ENCODE results near the gene GCNT2. TPM values are rescaled to one million over a fixed set of nuclear protein-coding genes. Genes with fewer than 3 reads are reported as not detected.
A peak's percentile ranks its signal among the peaks of the same experiment; 100 is the strongest.
"Not testable (repeated sequence)": the region's sequence is repeated elsewhere in the genome, so short reads cannot be mapped to it uniquely, and the experiment has no call there.

Gene GCNT2
- total RNA-seq, 1 donor from 2014 or later = 16.7 TPM

DNA sequence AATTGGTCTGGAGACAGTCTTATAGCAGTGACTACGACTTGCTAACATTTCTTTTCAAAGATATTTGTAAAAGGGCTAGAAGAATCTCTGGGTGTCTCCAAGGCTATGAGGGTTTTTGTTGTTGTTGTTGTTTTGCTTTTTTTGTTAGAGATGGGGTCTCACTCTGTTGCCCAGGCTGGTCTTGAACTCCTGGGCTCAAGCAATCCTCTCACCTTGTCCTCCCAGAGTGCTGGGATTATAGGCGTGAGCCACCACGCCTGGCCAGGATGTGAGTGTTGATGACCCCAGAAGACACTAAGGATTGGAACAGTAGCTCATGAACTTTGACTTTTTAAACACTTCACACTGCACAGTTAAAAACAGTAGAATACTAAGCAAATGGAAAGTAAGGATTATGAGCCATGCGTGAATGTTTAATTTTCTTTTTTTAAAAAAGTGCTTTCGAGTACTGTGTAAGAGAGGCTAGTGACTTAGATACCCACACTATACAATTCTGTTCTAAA lies 76.4 kb downstream of the GCNT2 start:
- TF ChIP-seq, protein P1, sequence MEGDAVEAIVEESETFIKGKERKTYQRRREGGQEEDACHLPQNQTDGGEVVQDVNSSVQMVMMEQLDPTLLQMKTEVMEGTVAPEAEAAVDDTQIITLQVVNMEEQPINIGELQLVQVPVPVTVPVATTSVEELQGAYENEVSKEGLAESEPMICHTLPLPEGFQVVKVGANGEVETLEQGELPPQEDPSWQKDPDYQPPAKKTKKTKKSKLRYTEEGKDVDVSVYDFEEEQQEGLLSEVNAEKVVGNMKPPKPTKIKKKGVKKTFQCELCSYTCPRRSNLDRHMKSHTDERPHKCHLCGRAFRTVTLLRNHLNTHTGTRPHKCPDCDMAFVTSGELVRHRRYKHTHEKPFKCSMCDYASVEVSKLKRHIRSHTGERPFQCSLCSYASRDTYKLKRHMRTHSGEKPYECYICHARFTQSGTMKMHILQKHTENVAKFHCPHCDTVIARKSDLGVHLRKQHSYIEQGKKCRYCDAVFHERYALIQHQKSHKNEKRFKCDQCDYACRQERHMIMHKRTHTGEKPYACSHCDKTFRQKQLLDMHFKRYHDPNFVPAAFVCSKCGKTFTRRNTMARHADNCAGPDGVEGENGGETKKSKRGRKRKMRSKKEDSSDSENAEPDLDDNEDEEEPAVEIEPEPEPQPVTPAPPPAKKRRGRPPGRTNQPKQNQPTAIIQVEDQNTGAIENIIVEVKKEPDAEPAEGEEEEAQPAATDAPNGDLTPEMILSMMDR (IDR thresholded peaks at IDR 0.05) = no peak
- Histone ChIP-seq H3K4me3 (no peak overlapping the region), H3K27me3 (no peaks in the 10 kb centered on the region), H3K27ac (no peak overlapping the region), H3K36me3 (no peaks in the 10 kb centered on the region), H3K4me1 (no peaks in the 10 kb centered on the region), H3K9me3 (no peaks in the 10 kb centered on the region)
- intact Hi-C loops (cut with DNase I) = no loop called here
- no peak for DNase-seq (ENCODE audit: low spot score in 2 of 2)

- intact Hi-C loops (cut with DNase I) = no loop called here
- no peaks in the 10 kb centered on the region for H3K9me3 ChIP-seq
- TF ChIP-seq, protein P1 (IDR thresholded peaks at IDR 0.05) = no peak
- DNase-seq (ENCODE audit: low spot score in 2 of 2) = no peak
- H3K4me3 ChIP-seq = no peak overlapping the region
- H3K36me3 ChIP-seq = no peaks in the 10 kb centered on the region
- no peak overlapping the region for H3K27ac ChIP-seq
- H3K27me3 ChIP-seq = no peaks in the 10 kb centered on the region
- no peaks in the 10 kb centered on the region for H3K4me1 ChIP-seq
Observed at GRCh38 chr6:10598084-10598960, 77.2 kb downstream of the GCNT2 start.

DNA sequence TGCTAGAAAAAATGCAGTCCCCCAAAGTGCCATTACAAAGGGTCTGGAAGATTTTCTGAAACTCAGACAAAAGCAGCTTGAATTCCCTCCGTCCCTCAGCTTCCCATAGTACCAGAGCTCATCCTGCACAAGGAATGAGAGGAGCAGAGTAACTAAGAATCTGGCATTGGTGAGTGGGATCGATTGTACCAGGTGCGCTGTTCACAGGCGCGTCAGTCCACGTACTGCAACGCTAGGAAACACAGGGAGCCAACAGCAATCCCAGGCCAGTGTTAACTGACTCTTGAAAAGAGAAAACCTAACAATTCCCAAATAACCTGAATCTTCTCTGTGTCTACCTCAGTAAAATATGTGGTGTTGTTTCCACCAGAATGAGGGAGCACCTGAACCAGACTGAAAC lies 77.9 kb downstream of the GCNT2 start:
- TF ChIP-seq, protein P1 (IDR thresholded peaks at IDR 0.05) = no peak
- Histone ChIP-seq H3K4me3 (no peak overlapping the region), H3K27me3 (no peaks in the 10 kb centered on the region), H3K36me3 (no peaks in the 10 kb centered on the region), H3K4me1 (no peaks in the 10 kb centered on the region), H3K27ac (no peak overlapping the region), H3K9me3 (no peaks in the 10 kb centered on the region)
- no peak for DNase-seq (ENCODE audit: low spot score in 2 of 2)
- intact Hi-C loops (cut with DNase I) = no loop called here

GRCh38 chr6:10600681-10601080 lies 79.5 kb downstream of the GCNT2 start:
- H3K4me3 ChIP-seq; H3K9me3 ChIP-seq; H3K4me1 ChIP-seq; H3K36me3 ChIP-seq; DNase-seq (ENCODE audit: low spot score in 2 of 2); H3K27me3 ChIP-seq; H3K27ac ChIP-seq; intact Hi-C loops (cut with DNase I): not testable (repeated sequence)

- DNase-seq (ENCODE audit: low spot score in 2 of 2) = no peak
- Histone ChIP-seq H3K9me3 (no peaks in the 10 kb centered on the region), H3K4me3 (no peak overlapping the region), H3K27ac (no peak overlapping the region), H3K36me3 (no peaks in the 10 kb centered on the region), H3K4me1 (no peaks in the 10 kb centered on the region), H3K27me3 (no peaks in the 10 kb centered on the region)
- TF ChIP-seq, protein P1 (IDR thresholded peaks at IDR 0.05) = no peak
- intact Hi-C loops (cut with DNase I) = no loop called here
Observed at GRCh38 chr6:10603219-10603618, 82.1 kb downstream of the GCNT2 start.

- Histone ChIP-seq H3K4me1 (peaks cover 0 to 9% of the 10 kb centered on the region in 2 donors), H3K27ac (peak overlapping the region; percentile 8 to 41)
- intact Hi-C loops (cut with DNase I) = loop anchor here (5.0 kb wide), 1 partner anchor 77 kb away; no protein-coding TSS in a partner anchor
Observed at GRCh38 chr6:10609038-10609437, 87.9 kb downstream of the GCNT2 start.

More at GRCh38 chr6:10609038-10609437, 87.9 kb downstream of the GCNT2 start:
- Histone ChIP-seq H3K4me3 (no peak overlapping the region), H3K27me3 (no peaks in the 10 kb centered on the region), H3K36me3 (no peaks in the 10 kb centered on the region), H3K9me3 (no peaks in the 10 kb centered on the region)
- TF ChIP-seq, protein P1 (IDR thresholded peaks at IDR 0.05) = no peak
- no peak for DNase-seq (ENCODE audit: low spot score in 2 of 2)
